GM18505 (cell line): ENCODE data around the gene LCE3E.
"Not testable (repeated sequence)": the region's sequence is repeated elsewhere in the genome, so short reads cannot be mapped to it uniquely, and the experiment has no call there.

Source experiments
- ATAC-seq: cut with Tn5 transposase; IDR thresholded peaks from one replicate; pipeline ENCODE4 v1.9.1; 2021; ENCODE audit not compliant: unreplicated experiment
- POLR2A ChIP-seq: IDR thresholded peaks from 4 replicates; pipeline ENCODE4 v1.6.1; 2011; ENCODE audit warnings: borderline replicate concordance; ENCODE audit not compliant: insufficient read depth, insufficient read length; ENCODE audit errors: extremely low read depth

LCE3E gene, protein sequence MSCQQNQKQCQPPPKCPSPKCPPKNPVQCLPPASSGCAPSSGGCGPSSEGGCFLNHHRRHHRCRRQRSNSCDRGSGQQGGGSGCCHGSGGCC

DNA sequence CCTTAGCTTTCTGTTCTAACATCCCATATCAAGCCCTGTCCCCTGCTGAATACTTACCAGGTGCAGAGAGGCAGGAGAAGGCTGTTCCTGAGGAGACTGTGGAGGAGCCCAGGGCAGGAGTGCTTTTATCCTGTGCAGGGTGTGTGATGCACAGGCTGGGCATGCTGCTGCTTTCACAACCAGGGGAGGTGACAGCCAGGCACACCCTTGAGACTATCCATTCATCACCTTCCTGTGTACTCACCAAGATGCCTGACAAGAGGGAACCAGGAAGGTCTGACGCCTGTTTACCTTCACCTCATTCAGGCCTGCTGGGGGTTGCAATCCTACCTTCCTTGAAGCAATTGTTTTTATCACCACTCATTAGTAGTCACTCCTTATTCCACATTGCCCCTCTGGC is at the start of gene LCE3E:
Gene LCE3E, minus strand, starts transcription at position 100 of the 400 bp plus-strand sequence. CDS start 572 bp downstream, outside the sequence.
- no peak for ATAC-seq
- no peak for TF ChIP-seq POLR2A

DNA sequence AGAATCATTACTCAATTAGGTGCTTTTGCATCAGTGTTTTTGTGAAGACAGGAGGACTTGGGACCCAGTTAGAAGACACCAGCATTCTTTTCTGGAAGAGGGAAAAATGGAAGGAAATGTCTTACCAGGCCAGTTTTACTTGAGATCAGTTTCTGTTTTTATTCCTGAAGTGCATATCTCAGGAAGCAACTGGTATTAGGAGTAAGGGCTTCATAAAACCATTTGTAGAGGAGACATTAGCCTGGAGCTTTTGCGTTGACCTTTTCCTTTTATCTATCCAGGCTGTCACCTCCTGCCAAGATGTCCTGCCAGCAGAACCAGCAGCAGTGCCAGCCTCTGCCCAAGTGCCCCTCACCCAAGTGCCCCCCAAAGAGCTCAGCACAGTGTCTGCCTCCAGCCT is 46.9 kb upstream of the LCE3E start, which contains the start of gene LCE3B:
Gene LCE3B, plus strand, starts transcription at position 301 of the 400 bp plus-strand sequence. Its CDS starts 0 bp downstream, at position 301.
- ATAC-seq: no peak
- no peak for TF ChIP-seq POLR2A

DNA sequence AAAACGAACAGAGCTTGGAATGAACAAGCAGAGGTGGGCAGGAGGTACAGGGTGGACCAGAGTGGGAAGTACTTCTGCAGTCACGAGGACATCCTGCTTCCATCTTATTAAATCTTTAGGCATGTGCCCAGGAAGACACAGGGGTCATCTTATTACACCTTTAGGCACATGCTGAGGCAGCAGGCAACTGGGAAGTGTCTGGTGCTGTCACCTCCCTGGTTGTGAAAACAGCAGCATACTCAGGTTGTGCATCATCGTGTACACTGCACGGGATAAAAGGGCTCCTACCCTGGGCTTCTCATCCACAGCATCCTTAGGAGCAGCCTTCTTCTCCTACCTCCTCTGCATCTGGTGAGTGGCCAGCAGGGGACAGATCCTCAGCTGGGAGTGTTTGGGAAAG is 33.4 kb upstream of the LCE3E start, which contains the start of gene LCE3C:
Gene LCE3C, plus strand, starts transcription at position 301 of the 400 bp plus-strand sequence. CDS start 498 bp downstream, outside the sequence.
- no peak for ATAC-seq

DNA sequence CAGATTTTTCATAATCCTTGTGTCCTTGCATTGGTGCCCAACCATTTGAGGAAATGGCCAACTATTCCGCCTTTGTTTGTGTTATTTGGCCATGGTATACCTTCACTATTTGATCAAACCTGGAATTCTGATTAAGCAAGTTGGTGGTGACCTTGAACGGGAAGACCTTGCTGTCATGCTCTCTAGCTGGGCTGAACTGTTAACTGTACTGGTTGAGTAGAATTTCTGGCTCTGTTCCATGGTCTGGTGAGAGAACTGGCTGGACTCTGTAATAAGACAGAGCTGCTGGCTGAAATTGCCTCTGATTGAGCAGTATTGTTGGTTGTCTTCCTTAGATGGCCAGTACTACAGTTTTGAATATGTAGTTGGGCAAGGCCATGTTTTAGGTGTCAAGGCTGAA is 30.4 kb upstream of the LCE3E start:
- ATAC-seq: no peak
- TF ChIP-seq POLR2A: no peak

More for the DNA sequence above, 33.4 kb upstream of the LCE3E start, which contains the start of gene LCE3C:
- TF ChIP-seq POLR2A: no peak

DNA sequence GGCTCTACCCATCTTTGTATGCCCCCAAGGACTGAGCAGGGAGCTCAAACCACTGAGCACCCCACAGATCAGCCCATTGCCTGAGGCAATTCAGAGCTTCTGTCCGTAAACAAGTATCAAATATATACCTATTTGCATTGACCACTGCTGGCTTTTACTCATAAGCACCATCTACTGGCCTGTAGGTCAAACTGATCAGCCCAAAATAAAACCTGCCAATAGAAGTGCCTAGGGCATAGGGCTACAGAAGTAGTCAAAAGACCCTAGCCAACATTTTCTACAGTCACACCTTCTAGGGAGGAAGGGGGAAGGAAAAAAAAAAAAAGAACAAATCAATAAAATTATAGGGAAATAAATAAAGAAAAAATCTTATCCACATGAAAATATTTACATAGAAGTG is 19.0 kb upstream of the LCE3E start:
- ATAC-seq: no peak
- TF ChIP-seq POLR2A: no peak

DNA sequence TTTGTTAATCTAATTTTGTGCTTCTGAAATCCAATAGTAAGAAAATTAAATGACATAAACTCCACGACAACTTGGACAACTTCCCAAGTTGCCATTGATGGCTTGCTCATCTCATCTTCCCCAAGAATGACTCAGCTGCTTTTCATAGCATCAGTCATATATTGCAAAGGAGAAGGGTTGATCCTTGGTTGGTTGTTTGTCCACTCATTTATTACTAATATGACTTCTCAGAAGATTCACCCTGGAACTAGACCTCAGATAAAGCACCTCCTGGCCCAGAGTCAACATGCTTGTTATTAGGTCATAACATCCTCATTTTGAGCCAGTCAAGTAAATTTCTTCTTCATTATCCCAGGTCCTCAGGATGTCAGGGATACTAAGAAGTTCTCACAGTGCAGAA is 16.1 kb upstream of the LCE3E start:
- ATAC-seq: no peak
- TF ChIP-seq POLR2A: no peak

DNA sequence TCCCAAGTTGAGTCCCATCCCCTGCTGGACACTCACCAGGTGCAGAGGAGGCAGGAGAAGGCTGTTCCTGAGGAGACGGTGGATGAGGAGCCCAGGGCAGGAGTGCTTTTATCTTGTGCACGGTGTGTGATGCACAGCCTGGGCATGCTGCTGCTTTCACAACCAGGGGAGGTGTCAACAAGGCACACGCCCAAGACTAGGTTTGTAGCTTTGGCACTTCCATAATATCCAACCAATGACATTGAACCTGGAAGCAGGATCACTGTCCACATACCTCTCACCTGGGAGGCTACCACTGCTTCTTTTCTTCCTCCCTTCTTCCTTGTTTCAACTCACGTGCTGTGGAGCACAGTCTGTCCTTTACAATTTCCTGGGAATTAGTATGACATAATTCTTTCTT is 13.9 kb upstream of the LCE3E start, which contains the start of gene LCE3D:
Gene LCE3D, minus strand, starts transcription at position 84 of the 400 bp plus-strand sequence. CDS start 580 bp downstream, outside the sequence.
- no peak for ATAC-seq
- TF ChIP-seq POLR2A: no peak

DNA sequence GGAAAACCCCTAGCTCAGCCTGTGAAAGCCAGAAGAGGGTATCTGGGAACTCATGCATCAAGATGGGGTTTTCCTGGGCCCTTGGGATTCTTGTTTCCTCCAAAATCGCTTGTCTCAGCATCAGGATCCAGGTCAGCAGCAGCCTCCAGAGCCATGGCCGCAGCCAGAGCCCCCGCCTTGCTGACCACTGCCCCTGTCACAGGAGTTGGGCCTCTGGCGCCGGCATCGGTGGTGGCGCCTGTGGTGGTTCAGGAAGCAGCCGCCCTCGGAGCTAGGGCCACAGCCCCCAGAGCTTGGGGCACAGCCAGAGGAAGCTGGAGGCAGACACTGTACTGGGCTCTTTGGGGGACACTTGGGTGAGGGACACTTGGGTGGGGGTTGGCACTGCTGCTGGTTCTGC is 12.9 kb upstream of the LCE3E start:
- ATAC-seq: not testable (repeated sequence)

DNA sequence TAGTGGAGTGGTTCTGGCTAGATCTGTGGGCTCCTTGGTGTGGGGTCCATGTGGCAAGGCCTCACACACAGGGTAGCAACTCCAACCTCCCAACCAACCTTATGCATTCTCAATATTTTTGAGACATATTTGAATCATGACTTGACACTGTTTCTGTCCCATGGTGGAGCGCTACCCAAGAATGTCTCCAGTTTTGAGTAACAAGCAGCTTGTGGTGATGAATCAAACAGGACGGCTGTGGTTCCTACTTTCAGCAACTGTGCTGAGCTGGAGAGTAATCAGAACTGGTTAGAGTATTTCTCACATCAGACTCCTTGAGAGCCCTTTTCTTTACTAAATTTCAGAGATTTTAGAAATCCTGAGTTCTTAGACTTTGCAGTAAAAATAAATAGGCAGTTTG is 10.6 kb upstream of the LCE3E start:
- ATAC-seq: no peak
- no peak for TF ChIP-seq POLR2A

DNA sequence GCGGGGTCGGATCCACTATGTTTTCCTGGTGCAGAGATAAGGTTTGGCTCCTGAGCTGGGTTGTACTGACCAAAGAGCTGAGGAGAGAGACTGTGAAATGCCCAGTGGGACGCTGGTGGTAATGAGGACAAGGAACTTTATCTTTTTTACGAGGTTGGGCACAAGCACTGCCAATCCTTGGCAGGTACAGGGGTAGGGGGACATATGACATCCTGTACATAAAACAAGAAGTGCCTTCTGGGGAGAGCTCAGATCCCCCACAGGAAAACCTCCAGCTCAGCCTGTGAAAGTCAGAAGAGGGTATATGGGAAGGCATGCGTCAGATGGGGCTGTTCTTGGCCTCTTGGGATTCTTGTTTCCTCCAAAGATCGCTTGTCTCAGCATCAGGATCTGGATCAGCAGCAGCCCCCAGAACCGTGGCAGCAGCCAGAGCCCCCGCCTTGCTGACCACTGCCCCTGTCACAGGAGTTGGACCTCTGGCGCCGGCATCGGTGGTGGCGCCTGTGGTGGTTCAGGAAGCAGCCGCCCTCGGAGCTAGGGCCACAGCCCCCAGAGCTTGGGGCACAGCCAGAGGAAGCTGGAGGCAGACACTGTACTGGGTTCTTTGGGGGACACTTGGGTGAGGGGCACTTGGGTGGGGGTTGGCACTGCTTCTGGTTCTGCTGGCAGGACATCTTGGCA is 905 bp downstream of the LCE3E start:
- TF ChIP-seq POLR2A: no peak
- no peak for ATAC-seq

DNA sequence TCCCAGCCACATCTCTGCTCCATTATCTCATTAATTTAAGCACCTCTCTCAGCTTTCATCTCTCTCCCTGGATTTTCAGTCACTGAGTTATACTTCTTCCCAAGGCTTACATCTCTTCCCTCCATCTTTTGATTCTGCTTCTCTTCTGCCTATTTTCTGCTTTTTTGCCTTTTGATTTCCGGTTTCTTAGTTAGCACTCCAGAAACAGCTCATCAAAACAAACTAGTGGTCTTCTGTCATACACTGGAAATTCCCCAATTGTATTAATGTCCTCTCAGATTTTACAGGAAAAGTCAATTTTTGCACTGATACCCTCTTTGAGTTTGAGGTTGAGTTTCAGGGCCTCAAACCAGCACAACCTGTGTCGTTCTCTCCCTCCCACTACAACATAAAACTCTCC is 1.5 kb downstream of the LCE3E start:
- ATAC-seq: no peak
- TF ChIP-seq POLR2A: no peak

DNA sequence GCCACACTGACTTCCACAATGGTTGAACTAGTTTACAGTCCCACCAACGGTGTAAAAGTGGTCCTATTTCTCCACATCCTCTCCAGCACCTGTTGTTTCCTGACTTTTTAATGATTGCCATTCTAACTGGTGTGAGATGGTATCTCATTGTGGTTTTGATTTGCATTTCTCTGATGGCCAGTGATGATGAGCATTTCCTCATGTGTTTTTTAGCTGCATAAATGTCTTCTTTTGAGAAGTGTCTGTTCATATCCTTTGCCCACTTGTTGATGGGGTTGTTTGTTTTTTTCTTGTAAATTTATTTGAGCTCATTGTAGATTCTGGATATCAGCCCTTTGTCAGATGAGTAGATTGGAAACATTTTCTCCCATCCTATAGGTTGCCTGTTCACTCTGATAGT is 18.2 kb downstream of the LCE3E start:
- not testable (repeated sequence) for ATAC-seq

DNA sequence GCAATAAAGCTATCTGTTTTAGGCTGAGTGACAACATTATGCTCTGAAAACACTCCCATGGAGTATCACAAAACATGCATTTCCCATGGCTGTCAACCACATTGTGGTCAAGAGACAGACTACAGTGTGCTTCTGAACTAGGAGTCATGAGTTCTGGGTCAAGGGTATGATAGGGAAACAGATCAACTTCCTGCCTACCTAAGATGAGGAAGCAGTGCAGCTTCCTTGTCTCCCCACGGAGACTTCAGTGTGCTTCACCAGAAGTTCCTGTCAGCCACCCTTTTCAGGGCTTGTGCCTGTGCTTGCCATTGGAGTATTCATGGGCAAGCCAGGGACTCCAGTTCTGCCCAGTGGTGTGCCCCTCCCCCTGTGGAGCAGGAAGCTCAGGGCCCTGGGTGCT is 19.9 kb downstream of the LCE3E start:
- ATAC-seq: no peak

DNA sequence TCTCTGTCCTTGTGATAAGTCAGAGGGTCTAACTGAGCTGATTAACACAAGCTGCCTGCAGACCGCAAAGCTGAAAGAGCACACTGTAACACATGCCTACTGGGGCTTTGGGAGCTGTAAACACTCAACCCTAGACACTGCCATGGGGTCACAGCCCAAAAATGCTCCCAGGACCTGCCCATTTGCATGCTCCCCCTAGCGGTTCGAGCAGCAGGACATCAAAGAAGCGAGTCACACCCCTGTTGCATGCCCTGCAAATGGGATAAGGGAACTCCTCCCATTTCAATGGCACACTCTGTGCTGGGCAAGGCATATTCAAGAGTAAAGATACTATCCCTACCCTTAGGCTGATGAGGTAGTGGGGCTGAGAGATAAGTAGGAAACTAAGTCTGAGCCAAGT is 22.8 kb downstream of the LCE3E start:
- no peak for ATAC-seq
- no peak for TF ChIP-seq POLR2A

More for the DNA sequence above, 19.9 kb downstream of the LCE3E start:
- no peak for TF ChIP-seq POLR2A
